Left kidney (tissue), 2 donors: ENCODE results near the gene HIPK2. TPM values are rescaled to one million over a fixed set of nuclear protein-coding genes. Genes with fewer than 3 reads are reported as not detected.

Source experiments
- DNase-seq: peaks from one replicate; pipeline ENCODE4 v3.0.0-alpha.2; 2013
- polyA plus RNA-seq: library from polyadenylated mRNA; unstranded; fragments of 120-200 nt; gene quantifications from one replicate; pipeline ENCODE4 v1.2.1, GENCODE V29; 2013; ENCODE audit not compliant: insufficient read length

The HIPK2 gene
- polyA plus RNA-seq, 1 donor: 107 TPM

DNA sequence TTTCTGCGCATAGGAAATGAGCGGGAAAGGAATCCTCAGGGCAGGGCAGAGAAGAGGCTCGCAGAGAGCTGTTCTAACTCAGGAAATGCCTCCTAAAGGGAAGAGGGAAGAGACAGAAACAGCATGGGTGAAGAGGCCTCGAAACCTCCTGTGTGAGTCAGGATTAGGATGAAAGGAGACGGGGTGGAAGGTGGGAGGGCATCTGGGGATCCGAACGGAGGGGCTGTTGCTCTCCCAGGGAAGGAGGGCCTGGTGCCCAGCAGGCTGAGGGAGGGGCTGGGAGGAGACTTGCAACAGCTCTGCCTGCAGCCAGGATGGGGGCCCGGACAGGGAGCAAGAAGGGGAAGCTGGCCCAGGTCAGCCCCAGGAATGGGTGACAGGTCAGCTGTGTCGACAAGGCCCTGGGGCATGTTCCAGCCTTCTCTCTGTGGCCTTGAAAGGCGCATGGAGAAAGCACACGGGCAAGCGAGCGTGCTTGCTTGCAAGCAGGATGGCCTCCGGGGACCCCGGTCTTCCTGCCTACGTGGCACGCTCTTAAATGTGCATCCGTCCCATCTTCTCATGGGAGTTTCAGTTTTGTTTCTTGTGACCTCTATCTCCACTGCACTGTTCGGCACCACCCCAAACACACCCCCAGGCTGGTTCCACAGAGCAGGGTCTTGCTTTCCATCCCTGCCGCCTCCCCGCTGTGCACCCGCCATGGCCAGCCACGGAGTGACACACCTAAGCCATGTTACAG, 63.5 kb downstream of the HIPK2 start:
- DNase-seq: no peak

DNA sequence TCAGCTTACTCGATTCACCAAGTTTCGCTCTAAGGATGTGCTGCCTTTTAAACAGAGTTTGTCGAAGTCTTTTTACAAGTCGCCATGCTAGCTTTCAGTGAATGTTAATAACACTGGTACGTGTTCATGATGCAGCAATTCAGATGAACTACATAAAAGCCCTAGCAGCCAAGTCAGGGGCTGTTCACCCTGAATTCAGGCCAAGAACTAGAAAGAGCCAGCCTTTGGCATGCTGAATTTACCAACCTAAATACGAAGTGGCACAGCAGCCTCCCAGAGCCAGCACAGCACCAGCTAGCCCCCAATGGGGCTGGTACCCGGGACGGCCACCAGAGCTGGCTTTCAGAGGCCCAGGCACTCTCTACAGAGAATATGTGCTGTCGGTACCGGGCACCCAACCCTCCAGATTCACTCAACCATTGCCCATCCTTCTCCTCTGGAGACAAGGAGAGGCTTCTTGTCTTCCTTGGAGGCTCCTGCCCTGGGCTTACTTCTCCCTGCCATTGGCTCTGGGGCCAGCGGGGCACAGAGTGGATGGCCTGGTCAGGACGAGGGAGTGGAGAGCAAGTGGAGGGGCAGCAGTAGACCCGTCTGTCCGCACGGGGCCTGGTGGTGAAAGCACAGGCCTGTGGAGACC, 64.2 kb downstream of the HIPK2 start:
- no peak for DNase-seq

DNA sequence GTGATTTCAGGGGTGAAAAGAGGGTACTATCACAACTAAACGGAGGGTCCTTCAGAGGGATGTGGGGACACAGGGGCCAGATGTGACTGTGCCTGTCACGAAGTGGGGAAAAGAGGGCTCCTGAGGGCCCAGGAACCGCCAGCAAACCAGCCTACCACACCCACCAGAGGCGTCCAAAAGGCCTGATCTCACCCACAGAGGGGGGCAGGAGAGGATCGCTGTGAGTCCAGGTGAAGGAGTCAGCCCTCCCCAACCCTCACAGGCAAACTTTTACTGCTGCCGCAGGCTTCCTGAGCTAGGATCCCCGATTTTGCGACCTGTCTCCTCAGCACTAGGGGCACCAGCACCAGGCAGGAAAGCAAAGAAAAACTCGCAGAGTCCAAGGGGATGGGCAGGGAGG, 64.7 kb downstream of the HIPK2 start:
- DNase-seq: no peak

DNA sequence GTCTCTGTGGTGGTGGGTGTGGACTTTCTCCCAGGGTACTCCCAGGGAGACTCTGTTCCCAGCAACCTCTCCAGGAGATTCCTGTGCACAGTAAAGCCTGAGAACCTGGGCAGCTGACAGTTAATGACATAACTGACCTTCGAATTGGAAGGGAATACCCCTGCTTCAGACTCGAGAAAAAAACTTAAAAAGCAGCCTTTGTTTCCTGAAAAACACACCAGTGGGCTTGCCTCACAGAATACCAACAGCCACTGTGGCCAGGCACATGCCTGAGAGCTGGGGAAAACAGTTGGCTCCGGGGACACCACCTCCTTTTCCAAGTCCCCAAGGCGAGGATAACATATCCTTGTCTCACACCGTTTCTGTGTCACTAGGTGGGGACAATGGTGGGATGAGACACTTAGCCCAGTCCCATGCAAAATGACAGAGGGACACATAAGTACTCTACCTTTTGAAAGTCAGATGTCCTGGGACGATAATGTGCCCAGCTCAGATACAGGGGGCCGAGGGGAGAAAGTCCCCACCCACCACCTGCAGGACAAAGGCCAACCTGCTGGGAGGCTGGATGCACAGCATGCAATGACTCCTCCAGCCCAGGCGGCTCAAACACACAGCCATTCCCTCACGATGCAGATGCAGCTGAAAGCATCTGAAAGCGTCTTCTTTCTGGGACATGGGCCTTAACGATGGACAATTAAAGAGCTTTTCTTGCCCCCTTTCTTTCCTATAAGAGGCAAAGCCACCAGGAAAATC, 65.6 kb downstream of the HIPK2 start:
- no peak for DNase-seq

DNA sequence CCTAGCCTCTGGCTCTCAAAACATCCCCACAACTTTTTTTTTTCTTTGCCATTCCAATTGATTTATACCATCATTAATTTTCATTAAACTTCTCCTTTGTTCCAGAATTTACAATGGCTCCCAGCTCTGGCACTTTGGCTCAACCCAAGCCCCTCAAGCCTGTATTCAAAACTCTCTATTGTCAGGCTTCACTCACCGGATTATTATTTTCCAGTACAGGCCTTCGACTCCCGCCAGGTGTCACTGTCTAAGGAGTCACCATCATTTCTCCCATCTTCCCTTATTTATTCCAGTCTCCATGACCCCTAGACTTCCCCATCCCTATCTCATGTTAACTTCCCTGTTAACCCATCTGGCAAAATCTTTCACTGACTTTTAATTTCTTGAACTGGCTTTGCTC, 67.8 kb downstream of the HIPK2 start:
- DNase-seq: no peak

DNA sequence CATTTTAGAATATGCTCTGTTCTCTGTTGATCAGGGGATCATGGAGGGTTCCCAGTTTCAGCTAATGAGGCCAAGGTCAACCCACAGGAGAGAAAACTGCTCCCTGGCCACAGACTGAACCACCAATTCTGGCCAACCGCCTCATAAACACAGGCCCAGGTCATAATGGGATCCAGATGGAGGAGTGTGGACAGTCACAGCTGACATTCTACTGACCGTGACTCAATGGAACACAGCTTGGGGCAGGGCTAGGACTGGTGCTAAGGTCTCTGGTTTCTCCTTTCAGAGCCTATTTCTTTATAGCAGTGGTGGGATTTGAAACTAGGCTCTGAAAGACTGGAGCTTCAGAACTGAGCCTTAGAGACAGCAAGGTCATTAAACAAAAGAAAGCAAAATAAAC, 68.3 kb downstream of the HIPK2 start:
- DNase-seq: no peak

DNA sequence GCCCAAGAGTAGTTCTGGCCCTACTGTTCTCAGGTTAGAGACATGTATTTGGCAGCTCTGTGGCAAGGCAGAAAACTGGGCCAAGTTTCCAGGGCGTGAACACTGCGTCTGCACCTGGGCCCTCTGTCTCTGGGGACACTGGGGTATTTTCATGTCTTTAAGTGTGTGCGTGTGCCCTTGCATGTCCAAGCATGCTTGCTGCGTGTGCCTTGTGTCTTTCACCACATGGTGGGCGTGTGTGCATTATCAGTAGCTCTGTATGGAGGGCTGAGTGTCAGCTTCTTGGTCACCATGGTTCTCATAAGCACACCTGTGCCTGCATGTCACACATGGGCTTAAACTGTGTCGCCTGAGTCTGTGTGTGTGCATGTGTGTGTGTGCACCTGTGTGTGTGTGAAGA, 69.3 kb downstream of the HIPK2 start:
- no peak for DNase-seq

DNA sequence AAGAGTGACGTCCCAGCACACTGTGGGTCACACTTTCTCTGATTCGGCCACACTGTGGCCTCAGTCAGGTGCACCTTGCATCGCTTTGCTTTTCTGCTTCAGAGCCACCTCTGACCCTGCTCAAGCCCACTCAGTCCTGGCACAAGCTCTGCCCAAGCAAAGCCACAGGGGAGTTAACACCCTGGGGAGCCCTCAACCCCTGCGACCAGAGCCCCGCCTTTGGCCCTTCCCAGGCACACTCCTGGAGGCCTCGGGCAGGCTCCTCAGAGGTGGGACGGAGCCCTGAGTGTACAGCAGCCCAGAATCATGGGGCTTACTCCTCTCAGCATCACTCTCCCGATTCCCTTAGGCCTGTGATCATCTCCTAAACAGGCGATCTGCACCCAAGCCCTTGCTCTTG, 71.0 kb downstream of the HIPK2 start:
- DNase-seq: no peak

DNA sequence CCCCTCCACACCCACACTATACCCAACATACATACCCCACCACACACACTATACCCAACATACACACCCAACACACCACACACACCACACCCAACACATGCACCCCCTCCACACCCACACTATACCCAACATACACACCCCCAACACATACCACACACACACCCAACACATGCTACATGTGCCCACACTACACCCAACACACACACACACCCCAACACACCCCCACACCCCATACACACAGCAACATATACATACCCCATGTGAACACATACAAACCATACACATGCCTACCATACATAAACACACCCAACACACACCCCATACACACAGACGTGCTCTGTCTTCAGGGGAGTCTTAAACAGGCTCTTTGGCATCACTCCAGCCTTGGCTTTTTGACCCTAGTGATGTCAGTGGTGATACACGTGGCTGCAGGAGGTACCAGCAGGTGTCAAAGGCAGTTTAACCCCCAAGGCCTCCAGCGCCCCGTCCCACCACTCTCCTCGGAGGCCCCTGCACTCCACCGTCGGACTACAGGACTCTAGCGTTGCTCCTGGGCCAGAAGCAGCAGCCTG, 73.4 kb downstream of the HIPK2 start:
- no peak for DNase-seq

DNA sequence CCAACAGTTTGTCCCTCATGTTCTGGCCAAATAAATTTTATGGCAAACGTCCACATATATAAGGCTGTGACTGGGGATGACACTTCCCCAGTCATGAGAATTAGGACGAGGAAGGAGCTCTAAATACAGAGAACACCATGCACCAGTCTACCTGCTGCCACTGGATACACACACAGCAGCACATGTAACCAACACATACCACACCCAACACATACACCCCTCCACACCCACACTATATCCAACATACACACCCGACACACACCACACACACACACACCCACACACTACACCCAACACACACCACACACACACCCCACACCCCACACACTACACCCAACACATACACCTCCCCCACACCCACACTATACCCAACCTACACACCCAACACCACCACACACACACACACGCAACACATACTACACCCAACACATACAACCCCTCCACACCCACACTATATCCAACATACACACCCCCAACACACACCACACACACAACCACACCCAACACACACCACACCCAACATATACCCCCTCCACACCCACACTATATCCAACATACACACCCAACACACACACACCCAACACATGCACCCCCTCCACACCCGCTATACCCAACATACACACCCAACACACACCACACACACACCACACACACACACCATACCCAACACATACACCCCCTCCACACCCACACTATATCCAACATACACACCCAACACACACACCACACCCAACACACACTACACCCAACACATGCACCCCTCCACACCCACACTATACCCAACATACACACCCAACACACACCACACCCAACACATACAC, 74.1 kb downstream of the HIPK2 start:
- DNase-seq: no peak

DNA sequence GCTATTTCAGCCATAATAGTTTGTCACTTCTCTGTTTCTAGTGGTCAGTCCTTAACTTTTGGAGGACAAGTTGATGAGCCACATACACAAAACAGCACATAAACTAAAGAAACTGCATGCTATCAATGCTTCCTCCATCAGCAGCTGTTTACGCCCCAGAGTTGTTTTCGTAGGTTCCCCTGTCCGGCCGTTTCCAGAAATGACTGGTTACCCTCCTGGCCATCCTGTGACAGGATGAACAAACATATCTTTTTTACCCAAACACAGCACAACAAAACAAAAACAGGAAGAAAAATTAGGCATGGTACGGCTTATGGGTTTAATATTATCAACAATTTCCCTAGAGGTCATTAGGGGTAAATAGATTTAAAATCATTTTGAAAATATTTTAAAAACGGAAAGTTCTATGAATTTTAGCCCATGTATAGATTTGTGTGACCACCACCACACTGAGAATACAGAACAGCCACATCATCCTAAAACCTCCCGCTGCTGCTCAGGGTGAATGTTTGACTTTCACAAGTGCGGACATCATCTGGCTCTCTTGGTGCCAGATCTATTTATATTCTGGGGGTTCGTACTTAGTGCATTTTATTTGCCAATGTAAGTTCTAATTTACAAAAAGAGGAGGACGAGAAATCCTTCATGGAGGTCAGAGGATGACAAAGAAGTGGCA, 74.8 kb downstream of the HIPK2 start:
- DNase-seq: no peak

DNA sequence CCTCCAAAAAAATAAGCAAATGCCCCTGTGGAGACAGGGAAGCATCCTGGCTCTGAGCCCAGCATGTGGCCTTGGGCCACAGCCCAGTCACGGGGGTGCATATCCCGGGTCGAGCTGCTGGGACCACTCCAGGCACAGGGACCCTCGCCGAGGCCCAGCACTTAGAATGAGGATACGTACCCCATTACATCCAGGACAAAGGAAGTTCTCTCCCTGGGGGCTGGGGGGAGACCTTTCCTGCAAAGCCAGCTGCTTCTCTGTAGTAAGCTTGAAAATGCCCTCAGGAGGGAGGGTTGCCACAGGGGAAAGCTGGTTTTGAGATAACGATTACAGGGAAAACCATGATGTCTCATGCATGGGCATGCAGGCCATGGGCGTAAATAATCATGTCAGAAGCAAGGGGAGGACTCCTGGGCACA, 75.5 kb downstream of the HIPK2 start:
- DNase-seq: no peak

DNA sequence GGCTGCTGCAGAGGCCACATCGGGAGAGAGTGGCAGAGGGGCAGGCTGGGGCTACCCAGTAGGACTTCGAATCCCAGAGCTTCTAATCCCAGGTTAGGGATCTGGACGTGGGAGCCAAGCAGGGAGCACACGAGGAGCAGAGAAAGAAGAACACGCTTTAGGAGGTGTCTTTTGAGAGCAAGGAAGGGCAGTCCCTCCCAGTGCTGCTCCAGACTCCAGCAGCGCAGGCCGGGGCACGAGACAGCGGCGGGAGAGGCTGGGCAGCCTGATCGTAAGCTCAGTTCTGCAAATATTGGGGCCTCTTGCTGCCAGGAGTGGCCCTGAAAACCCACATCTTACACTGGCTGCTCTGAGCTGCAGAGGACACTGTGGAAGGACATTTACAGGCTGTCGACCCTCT, 75.9 kb downstream of the HIPK2 start:
- DNase-seq: no peak

DNA sequence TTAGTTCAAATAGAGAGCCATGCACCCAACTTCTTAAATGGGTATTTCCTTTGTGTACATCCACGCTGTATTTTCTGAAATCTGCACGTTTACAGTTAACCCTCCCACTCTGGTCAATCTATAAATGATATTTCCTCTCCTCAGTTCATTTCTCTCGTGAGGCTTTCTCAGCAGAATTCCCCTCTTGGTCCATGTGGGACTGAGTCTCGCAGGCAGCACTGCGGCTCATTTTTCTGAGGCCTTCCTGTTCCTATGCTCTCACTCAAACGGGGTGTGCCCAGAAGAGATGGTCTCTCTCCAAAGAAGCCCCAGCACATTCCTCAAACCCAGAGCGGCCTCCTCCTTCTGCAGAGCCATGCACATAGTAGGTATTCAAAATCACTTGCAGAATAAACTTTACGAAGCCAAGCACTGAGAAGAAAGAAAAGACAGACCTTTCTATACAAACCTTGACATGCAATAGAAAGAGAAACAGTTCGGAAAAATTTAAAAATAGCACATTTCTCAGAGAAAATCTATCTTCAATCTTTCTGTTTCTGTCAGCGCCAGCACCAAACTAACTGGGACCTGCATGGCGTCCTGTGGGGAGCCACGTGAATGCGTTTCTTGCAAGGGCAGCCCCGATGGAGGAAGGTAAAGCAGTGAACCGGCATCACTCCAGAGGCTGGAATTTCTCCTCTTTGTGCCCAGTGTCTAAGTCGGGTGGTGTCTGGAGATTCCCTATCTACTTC, 77.1 kb downstream of the HIPK2 start:
- no peak for DNase-seq

DNA sequence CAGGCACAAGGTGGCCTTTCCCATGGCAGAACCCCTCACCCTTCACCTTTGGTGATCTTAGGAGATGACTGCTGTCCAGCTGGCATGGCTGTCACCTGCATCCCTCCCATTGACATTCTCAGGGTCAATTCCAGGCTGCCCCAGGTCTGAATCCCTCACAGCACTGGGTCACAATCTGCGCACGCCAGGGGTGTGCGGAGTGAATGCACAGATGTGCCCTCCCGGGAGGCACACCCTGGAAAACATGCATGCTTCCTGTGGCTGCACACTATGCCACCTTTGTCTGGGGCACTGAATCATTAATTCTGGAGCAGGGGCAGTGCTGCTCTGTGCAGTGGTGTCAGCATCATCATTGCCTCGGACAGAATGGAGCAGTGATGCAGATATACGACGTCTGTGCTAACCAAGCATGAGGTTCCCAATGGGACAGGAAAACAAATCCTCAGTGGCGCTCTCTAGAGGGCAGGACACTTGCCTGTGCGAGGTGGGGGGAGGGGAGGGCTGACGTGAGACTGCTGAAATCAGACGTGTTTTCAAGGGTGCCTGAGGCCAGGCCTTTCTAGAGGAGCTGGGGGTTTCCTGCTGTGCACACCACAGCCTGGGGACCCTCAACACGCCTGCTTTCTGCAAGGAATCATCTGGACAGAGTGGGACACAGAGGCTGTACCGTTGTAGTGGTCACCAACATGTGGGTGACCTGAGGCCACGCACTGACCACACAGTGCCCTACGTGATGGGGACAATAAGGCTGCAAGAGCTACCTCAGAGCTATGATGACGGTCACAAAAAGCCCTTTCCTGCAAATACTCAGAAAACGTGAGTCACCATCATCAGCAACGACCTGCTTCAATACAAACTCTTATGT, 77.9 kb downstream of the HIPK2 start:
- no peak for DNase-seq

DNA sequence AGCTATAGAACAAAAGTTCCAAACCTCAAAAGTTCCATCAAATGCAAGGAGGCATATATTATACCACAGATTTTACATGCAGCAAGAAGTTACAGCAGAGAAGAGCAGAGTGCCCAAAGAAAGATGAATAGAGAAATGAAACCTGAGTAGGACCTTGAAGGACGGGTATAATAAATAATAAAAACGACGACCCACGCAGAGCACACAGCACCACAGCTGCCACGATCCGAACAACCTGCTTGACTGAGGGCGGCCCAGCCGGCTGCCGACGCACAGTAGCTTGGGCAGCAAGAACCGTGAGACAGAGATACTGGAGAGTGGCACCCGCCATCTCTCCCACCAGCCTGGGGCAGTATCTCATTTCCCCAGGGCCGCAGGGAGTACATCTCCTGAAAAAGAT, 79.0 kb downstream of the HIPK2 start:
- no peak for DNase-seq

DNA sequence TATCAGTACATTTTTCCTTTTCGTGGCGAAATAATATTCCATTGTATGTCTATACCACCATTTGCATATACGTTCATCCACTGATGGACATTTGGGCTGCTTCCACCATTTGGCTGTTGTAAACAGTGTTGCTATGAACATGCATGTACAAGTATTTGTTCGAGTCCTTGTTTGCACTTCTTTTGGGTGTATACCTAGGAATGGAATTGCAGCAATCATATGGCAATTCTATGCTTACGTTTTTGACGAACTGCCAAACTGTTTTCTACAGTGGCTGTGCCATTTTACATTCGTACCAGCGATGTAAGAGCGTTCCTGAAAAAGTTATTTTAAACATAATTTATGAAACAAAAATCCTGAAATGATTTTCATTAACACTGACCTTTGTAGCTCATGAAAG, 79.5 kb downstream of the HIPK2 start:
- no peak for DNase-seq

DNA sequence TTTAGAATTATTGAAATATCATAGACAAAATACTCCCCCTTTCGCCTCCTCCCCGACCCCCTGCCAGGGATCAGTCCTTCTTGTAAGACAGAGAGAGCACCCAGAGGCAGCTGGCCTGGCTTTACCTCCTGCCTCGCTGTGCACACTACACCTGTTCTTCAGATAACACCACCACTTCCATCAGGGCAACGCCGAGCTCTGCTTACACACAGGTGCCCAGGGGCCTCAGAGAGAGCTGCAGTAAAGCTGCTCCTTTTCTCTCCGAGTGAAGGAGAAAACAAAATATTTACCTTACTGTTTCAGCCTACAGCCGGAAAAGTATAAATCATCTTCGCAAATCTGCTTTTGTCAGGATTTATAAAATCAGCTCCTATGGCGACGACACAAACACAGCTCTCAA, 80.7 kb downstream of the HIPK2 start:
- no peak for DNase-seq

DNA sequence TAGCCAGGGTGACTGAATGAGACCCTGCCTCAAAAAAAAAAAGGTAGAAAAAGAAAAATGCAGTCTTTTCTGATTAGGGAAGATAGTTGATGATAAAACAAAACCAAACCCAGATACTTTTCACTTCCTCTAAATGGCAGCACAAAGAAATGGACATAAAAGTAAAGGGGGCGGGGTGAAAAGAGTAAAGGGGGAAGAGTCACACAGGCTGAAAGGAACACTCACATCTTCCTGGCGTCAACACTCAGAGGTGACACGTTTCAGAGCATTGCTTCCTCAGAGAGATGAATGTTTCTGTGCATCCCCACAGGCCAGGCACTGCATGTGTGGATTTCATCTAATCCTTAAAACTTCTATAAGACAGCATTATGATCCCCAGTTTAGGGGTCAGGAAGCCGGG, 81.2 kb downstream of the HIPK2 start:
- no peak for DNase-seq

DNA sequence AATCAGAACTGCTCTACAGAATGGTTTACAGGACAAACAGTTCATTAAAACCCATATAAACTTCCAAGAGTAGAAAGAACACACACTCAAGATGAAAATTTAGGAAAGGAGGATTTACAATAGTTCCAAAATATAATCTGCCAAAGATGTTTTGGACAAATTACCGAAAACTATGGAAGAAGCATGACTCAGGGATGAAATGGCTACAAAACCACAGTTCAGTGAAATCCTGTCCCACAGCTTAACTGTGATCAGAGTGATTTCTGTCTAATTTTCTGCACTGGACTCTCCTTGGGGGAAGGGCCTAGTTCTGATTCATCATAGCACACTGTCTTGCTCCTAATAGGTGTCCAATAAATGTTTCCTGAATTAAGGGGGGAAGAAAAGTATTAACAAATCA, 82.2 kb downstream of the HIPK2 start:
- DNase-seq: no peak
